ENCODE results near the gene NRIP1. TPM values are rescaled to one million over a fixed set of nuclear protein-coding genes. Genes with fewer than 3 reads are reported as not detected.

The NRIP1 gene
- polyA plus RNA-seq, 1 donor from 2014 or later, result 48.4 TPM

GRCh38 chr21:15098908-15099307, 34.1 kb upstream of the NRIP1 start:
- H3K27me3 ChIP-seq (ENCODE audit: insufficient read depth, low read depth, low read length), result no peaks in the 10 kb centered on the region
- no peaks in the 10 kb centered on the region for H3K9me2 ChIP-seq (ENCODE audit: insufficient read depth, low read length)
- H4K20me1 ChIP-seq (ENCODE audit: insufficient read depth), result no peaks in the 10 kb centered on the region
- no peaks in the 10 kb centered on the region for H3K9me3 ChIP-seq (ENCODE audit: low read length)
- no peak overlapping the region for H3K27ac ChIP-seq (ENCODE audit: low read length)
- TF ChIP-seq REST (IDR thresholded peaks at IDR 0.05; ENCODE audit: borderline replicate concordance) (no peak), CTCF (IDR thresholded peaks at IDR 0.05; ENCODE audit: poor library complexity, severe bottlenecking) (no peak), TAF1 (IDR thresholded peaks at IDR 0.05; ENCODE audit: low read depth) (no peak), EP300 (conservative IDR thresholded peaks at IDR 0.05; ENCODE audit: poor library complexity, severe bottlenecking) (no peak), POLR2AphosphoS5 (IDR thresholded peaks at IDR 0.05) (no peak), MXI1 (conservative IDR thresholded peaks at IDR 0.05; ENCODE audit: poor library complexity, severe bottlenecking) (no peak), EZH2 (IDR thresholded peaks at IDR 0.05; ENCODE audit: borderline replicate concordance, insufficient read depth, low read length, poor library complexity, severe bottlenecking) (no peak), SMC3 (conservative IDR thresholded peaks at IDR 0.05; ENCODE audit: poor library complexity) (no peak), RAD21 (conservative IDR thresholded peaks at IDR 0.05) (no peak)
- H3K4me3 ChIP-seq (ENCODE audit: low read length), result no peak overlapping the region
- no peak overlapping the region for H2AFZ ChIP-seq (ENCODE audit: low read depth, low read length)
- H3K36me3 ChIP-seq (ENCODE audit: insufficient read depth, low read length), result no peaks in the 10 kb centered on the region
- no peaks in the 10 kb centered on the region for H3K79me2 ChIP-seq (replicated peaks; ENCODE audit: insufficient read depth, low read length)
- no peak overlapping the region for H3K9ac ChIP-seq (ENCODE audit: low read length)
- H3F3A ChIP-seq (ENCODE audit: insufficient read depth, low read length, poor library complexity, severe bottlenecking), result no peaks in the 10 kb centered on the region
- no peak overlapping the region for H3K4me2 ChIP-seq (ENCODE audit: low read length)

GRCh38 chr21:15098181-15098580, 33.4 kb upstream of the NRIP1 start:
- H3K9me2 ChIP-seq (ENCODE audit: insufficient read depth, low read length), result no peaks in the 10 kb centered on the region
- no peaks in the 10 kb centered on the region for H3K9me3 ChIP-seq (ENCODE audit: low read length)
- no peaks in the 10 kb centered on the region for H3K27me3 ChIP-seq (ENCODE audit: insufficient read depth, low read depth, low read length)
- no peaks in the 10 kb centered on the region for H3K36me3 ChIP-seq (ENCODE audit: insufficient read depth, low read length)
- H3K79me2 ChIP-seq (replicated peaks; ENCODE audit: insufficient read depth, low read length), result no peaks in the 10 kb centered on the region
- no peak for TF ChIP-seq EP300 (conservative IDR thresholded peaks at IDR 0.05; ENCODE audit: poor library complexity, severe bottlenecking)
- no peak for TF ChIP-seq TAF1 (IDR thresholded peaks at IDR 0.05; ENCODE audit: low read depth)
- TF ChIP-seq MXI1 (conservative IDR thresholded peaks at IDR 0.05; ENCODE audit: poor library complexity, severe bottlenecking), result no peak
- TF ChIP-seq CTCF (IDR thresholded peaks at IDR 0.05; ENCODE audit: poor library complexity, severe bottlenecking), result no peak
- no peak for TF ChIP-seq POLR2AphosphoS5 (IDR thresholded peaks at IDR 0.05)
- TF ChIP-seq SMC3 (conservative IDR thresholded peaks at IDR 0.05; ENCODE audit: poor library complexity), result no peak
- no peak for TF ChIP-seq REST (IDR thresholded peaks at IDR 0.05; ENCODE audit: borderline replicate concordance)
- TF ChIP-seq RAD21 (conservative IDR thresholded peaks at IDR 0.05), result no peak
- no peak for TF ChIP-seq EZH2 (IDR thresholded peaks at IDR 0.05; ENCODE audit: borderline replicate concordance, insufficient read depth, low read length, poor library complexity, severe bottlenecking)
- H3K4me2 ChIP-seq (ENCODE audit: low read length), result no peak overlapping the region
- no peaks in the 10 kb centered on the region for H4K20me1 ChIP-seq (ENCODE audit: insufficient read depth)
- H3K4me3 ChIP-seq (ENCODE audit: low read length), result no peak overlapping the region
- H3F3A ChIP-seq (ENCODE audit: insufficient read depth, low read length, poor library complexity, severe bottlenecking), result no peaks in the 10 kb centered on the region
- no peak overlapping the region for H3K27ac ChIP-seq (ENCODE audit: low read length)
- no peak overlapping the region for H2AFZ ChIP-seq (ENCODE audit: low read depth, low read length)
- H3K9ac ChIP-seq (ENCODE audit: low read length), result no peak overlapping the region

All from neural cell (in vitro differentiated cells).